ENCODE measurements around the gene SLC1A1. TPM values are rescaled to one million over a fixed set of nuclear protein-coding genes. Genes with fewer than 3 reads are reported as not detected.
A peak's percentile ranks its signal among the peaks of the same experiment; 100 is the strongest.
"Not testable (repeated sequence)": the region's sequence is repeated elsewhere in the genome, so short reads cannot be mapped to it uniquely, and the experiment has no call there.

Gene SLC1A1
- total RNA-seq, 2 experiments from 2014 or later, result 0.13 TPM; not detected in 1

DNA sequence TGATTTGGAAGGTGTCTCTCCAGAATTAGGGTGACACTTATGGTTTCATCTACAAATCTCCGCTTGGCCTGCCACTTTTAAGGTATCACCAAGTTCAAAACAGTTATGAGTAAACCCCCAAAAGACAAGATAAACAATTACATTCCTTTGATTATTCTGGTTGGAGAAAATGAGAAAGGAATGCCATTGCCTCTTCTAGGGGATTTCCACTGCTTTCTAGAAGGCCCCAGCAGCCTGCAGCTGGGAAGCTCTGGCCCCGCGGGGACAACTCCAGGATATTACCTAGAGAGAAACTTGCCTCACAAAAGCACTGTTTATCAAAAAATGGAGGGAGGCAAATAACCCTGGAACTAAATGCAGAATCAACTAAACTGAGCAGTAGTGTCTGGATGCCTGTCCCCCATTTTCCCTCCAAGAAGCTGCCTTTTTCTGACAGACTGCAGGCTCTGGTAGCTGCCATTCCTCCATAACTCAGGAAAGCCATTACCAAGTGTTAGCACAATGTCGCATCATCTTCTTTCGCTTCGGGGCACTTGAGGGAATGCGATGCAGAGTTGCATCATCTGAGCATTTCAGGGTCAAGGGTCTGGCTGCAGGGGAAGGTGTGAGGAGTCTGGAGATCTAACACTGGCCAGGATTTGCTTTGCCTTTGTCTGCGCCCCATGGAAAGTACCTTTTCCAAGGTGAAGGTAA is 100.3 kb downstream of the SLC1A1 start:
- ChIA-PET POLR2A (no interaction called here), CTCF (no interaction called here)
- no peaks in the 10 kb centered on the region for H3K36me3 Mint-ChIP-seq (ENCODE audit: low read depth)
- H3K4me1 Mint-ChIP-seq (ENCODE audit: low read depth), result peaks cover 9% of the 10 kb centered on the region
- H3K4me3 Mint-ChIP-seq, result no peak overlapping the region
- ATAC-seq (no peak), DNase-seq (no peak)
- no peak overlapping the region for H3K27ac Mint-ChIP-seq
- H3K27me3 Mint-ChIP-seq (ENCODE audit: low read depth), result peaks cover 3% of the 10 kb centered on the region
- no peaks in the 10 kb centered on the region for H3K9me3 Mint-ChIP-seq (ENCODE audit: insufficient read depth)

GRCh38 chr9:4591123-4591500 is 100.8 kb downstream of the SLC1A1 start:
- ChIA-PET POLR2A (no interaction called here), CTCF (no interaction called here)
- no peaks in the 10 kb centered on the region for H3K36me3 Mint-ChIP-seq (ENCODE audit: low read depth)
- DNase-seq (no peak), ATAC-seq (no peak)
- no peak overlapping the region for H3K27ac Mint-ChIP-seq
- H3K4me1 Mint-ChIP-seq (ENCODE audit: low read depth), result peaks cover 11% of the 10 kb centered on the region
- peaks cover 3% of the 10 kb centered on the region for H3K27me3 Mint-ChIP-seq (ENCODE audit: low read depth)
- no peaks in the 10 kb centered on the region for H3K9me3 Mint-ChIP-seq (ENCODE audit: insufficient read depth)
- no peak overlapping the region for H3K4me3 Mint-ChIP-seq

GRCh38 chr9:4592295-4592694 is 102.0 kb downstream of the SLC1A1 start:
- Mint-ChIP-seq H3K9me3 (ENCODE audit: insufficient read depth) (no peaks in the 10 kb centered on the region), H3K27me3 (ENCODE audit: low read depth) (peaks cover 3% of the 10 kb centered on the region), H3K4me1 (ENCODE audit: low read depth) (peaks cover 21% of the 10 kb centered on the region), H3K27ac (no peak overlapping the region), H3K36me3 (ENCODE audit: low read depth) (no peaks in the 10 kb centered on the region), H3K4me3 (no peak overlapping the region)
- POLR2A ChIA-PET, result no interaction called here
- DNase-seq (no peak), ATAC-seq (no peak)
- CTCF ChIA-PET, result no interaction called here

- no peak overlapping the region for H3K4me3 Mint-ChIP-seq
- ATAC-seq, result no peak
- DNase-seq, result no peak
- ChIA-PET CTCF (interaction anchor here (1.3 kb wide), 1 partner anchor 12 kb away, joined by 3 read pairs; no protein-coding TSS in a partner anchor), POLR2A (no interaction called here)
- H3K36me3 Mint-ChIP-seq (ENCODE audit: low read depth), result no peaks in the 10 kb centered on the region
- peaks cover 23% of the 10 kb centered on the region for H3K4me1 Mint-ChIP-seq (ENCODE audit: low read depth)
- peaks cover 3% of the 10 kb centered on the region for H3K27me3 Mint-ChIP-seq (ENCODE audit: low read depth)
- H3K9me3 Mint-ChIP-seq (ENCODE audit: insufficient read depth), result no peaks in the 10 kb centered on the region
- no peak overlapping the region for H3K27ac Mint-ChIP-seq
Measured at GRCh38 chr9:4592886-4593285, 102.6 kb downstream of the SLC1A1 start.

DNA sequence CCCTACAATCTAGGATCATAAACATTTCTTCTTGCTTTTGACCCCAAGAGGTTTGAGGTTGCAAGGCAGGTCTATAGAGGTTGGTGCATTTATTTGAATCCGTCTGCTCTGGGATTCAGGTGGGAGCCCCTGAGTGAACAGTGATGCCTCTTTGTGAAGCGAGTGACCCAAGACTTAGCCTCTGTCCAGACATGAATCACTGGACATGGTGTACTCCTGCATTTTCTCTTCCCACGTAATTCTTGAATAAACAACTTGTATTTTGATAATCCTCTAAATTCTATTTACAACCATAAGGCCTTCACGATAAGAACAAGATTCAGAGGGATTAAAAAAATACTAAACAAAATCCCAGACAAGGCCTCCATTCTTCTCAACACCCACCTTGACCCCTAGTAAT is 104.3 kb downstream of the SLC1A1 start:
- DNase-seq, result no peak
- no peak for ATAC-seq
- POLR2A ChIA-PET, result no interaction called here
- Mint-ChIP-seq H3K4me3 (no peak overlapping the region), H3K27me3 (ENCODE audit: low read depth) (peaks cover 3% of the 10 kb centered on the region), H3K9me3 (ENCODE audit: insufficient read depth) (no peaks in the 10 kb centered on the region), H3K4me1 (ENCODE audit: low read depth) (peaks cover 23% of the 10 kb centered on the region), H3K36me3 (ENCODE audit: low read depth) (no peaks in the 10 kb centered on the region), H3K27ac (no peak overlapping the region)
- CTCF ChIA-PET, result no interaction called here

- H3K9me3 Mint-ChIP-seq (ENCODE audit: insufficient read depth), result no peaks in the 10 kb centered on the region
- POLR2A ChIA-PET, result no interaction called here
- CTCF ChIA-PET, result interaction anchor here (1.9 kb wide), 1 partner anchor 10 kb away, joined by 4 read pairs; no protein-coding TSS in a partner anchor
- no peak for ATAC-seq
- peak overlapping the region; percentile 9 for H3K27ac Mint-ChIP-seq
- no peak for DNase-seq
- no peaks in the 10 kb centered on the region for H3K36me3 Mint-ChIP-seq (ENCODE audit: low read depth)
- H3K4me3 Mint-ChIP-seq, result no peak overlapping the region
- H3K4me1 Mint-ChIP-seq (ENCODE audit: low read depth), result peaks cover 23% of the 10 kb centered on the region
- H3K27me3 Mint-ChIP-seq (ENCODE audit: low read depth), result peaks cover 3% of the 10 kb centered on the region
Measured at GRCh38 chr9:4594994-4595393, 104.7 kb downstream of the SLC1A1 start.

DNA sequence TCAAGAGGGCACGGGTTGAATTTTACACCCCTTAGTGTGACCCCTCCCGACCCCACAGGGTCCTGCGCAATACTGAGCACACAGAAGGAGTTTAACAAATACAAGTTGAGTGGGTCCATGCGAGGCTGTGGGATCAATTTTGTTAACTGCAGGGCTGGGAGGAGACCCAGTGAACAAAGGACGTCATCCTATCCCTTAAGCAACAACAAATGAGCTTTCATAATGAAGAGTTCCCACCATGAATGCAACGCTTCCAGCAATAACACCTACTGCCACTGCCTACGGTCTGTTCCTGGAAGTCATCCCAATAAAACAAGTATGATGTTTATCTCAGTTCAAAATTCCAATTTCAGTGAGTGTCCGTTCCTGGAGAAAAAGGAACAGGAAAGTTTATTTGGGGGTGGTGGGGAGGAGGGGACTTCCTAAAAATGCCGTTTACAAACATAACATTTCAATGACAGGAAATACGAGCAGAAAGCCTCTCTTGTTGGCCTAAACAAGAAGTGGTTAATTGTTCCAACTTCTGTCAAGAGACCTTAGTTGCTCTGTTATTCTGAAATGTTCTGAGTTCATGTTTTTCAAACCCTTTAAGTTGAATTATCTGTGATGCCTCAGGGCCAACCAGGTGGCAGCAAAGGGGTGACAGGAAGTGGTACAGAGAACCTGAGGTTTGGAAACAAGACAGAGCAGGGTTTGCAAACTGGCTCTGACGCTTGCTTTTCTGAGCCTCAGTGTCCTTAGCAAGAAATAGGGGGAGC is 106.1 kb downstream of the SLC1A1 start:
- peaks cover 3% of the 10 kb centered on the region for H3K27me3 Mint-ChIP-seq (ENCODE audit: low read depth)
- no peaks in the 10 kb centered on the region for H3K9me3 Mint-ChIP-seq (ENCODE audit: insufficient read depth)
- ChIA-PET CTCF (interaction anchor here (1.1 to 1.9 kb wide), 2 partner anchors 8 to 163 kb away, joined by 3 to 4 read pairs; no protein-coding TSS in a partner anchor), POLR2A (no interaction called here)
- no peaks in the 10 kb centered on the region for H3K36me3 Mint-ChIP-seq (ENCODE audit: low read depth)
- peaks cover 31% of the 10 kb centered on the region for H3K4me1 Mint-ChIP-seq (ENCODE audit: low read depth)
- ATAC-seq (peak; percentile 91), DNase-seq (peak; percentile 80)
- H3K4me3 Mint-ChIP-seq, result no peak overlapping the region
- peak overlapping the region; percentile 79 for H3K27ac Mint-ChIP-seq

GRCh38 chr9:4600368-4600767 is 110.1 kb downstream of the SLC1A1 start:
- Mint-ChIP-seq H3K36me3 (ENCODE audit: low read depth) (peaks cover 4% of the 10 kb centered on the region), H3K4me1 (ENCODE audit: low read depth) (peaks cover 32% of the 10 kb centered on the region), H3K27me3 (ENCODE audit: low read depth) (no peaks in the 10 kb centered on the region), H3K4me3 (no peak overlapping the region), H3K27ac (peak overlapping the region; percentile 16), H3K9me3 (ENCODE audit: insufficient read depth) (no peaks in the 10 kb centered on the region)
- ChIA-PET POLR2A (interaction anchor here (0.6 to 1.1 kb wide), 3 partner anchors 31 to 141 kb away, joined by 4 to 7 read pairs (median 4); partner anchors contain the start of gene AK3), CTCF (interaction anchor here (0.7 to 1.2 kb wide), 6 partner anchors 26 to 140 kb away, joined by 3 to 5 read pairs (median 3); partner anchors contain the start of gene SPATA6L)
- ATAC-seq (no peak), DNase-seq (no peak)

- ChIA-PET CTCF (interaction anchor here (0.7 to 2.7 kb wide), 15 partner anchors 15 to 182 kb away, joined by 3 to 37 read pairs (median 5); partner anchors contain the start of genes AK3 and SPATA6L), POLR2A (no interaction called here)
- ATAC-seq, result no peak
- no peaks in the 10 kb centered on the region for H3K9me3 Mint-ChIP-seq (ENCODE audit: insufficient read depth)
- H3K36me3 Mint-ChIP-seq (ENCODE audit: low read depth), result peaks cover 4% of the 10 kb centered on the region
- H3K27ac Mint-ChIP-seq, result no peak overlapping the region
- DNase-seq, result no peak
- no peak overlapping the region for H3K4me3 Mint-ChIP-seq
- no peaks in the 10 kb centered on the region for H3K27me3 Mint-ChIP-seq (ENCODE audit: low read depth)
- peaks cover 21% of the 10 kb centered on the region for H3K4me1 Mint-ChIP-seq (ENCODE audit: low read depth)
Measured at GRCh38 chr9:4603830-4604229, 113.6 kb downstream of the SLC1A1 start.

GRCh38 chr9:4604678-4605095 is 114.4 kb downstream of the SLC1A1 start:
- Mint-ChIP-seq H3K27me3 (ENCODE audit: low read depth) (no peaks in the 10 kb centered on the region), H3K4me1 (ENCODE audit: low read depth) (peaks cover 21% of the 10 kb centered on the region), H3K4me3 (no peak overlapping the region), H3K9me3 (ENCODE audit: insufficient read depth) (no peaks in the 10 kb centered on the region), H3K27ac (no peak overlapping the region), H3K36me3 (ENCODE audit: low read depth) (peaks cover 4% of the 10 kb centered on the region)
- DNase-seq (peak; percentile 84), ATAC-seq (peak; percentile 78)
- POLR2A ChIA-PET, result interaction anchor here (0.9 kb wide), 1 partner anchor 135 kb away, joined by 4 read pairs; no protein-coding TSS in a partner anchor
- CTCF ChIA-PET, result interaction anchor here (0.6 to 2.7 kb wide), 35 partner anchors 9 to 319 kb away, joined by 3 to 37 read pairs (median 4); partner anchors contain the start of genes AK3, CDC37L1 and SPATA6L

DNA sequence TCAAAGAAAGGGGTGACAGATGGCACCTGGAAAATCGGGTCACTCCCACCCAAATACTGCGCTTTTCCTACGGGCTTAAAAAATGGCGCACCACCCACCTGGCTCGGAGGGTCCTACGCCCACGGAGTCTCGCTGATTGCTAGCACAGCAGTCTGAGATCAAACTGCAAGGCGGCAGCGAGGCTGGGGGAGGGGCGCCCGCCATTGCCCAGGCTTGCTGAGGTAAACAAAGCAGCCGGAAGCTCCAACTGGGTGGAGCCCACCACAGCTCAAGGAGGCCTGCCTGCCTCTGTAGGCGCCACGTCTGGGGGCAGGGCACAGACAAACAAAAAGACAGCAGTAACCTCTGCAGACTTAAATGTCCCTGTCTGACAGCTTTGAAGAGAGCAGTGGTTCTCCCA is 115.8 kb downstream of the SLC1A1 start:
- H3K4me1 Mint-ChIP-seq (ENCODE audit: low read depth), result peaks cover 13% of the 10 kb centered on the region
- CTCF ChIA-PET; H3K4me3 Mint-ChIP-seq; ATAC-seq; H3K27ac Mint-ChIP-seq; H3K9me3 Mint-ChIP-seq (ENCODE audit: insufficient read depth); POLR2A ChIA-PET; H3K36me3 Mint-ChIP-seq (ENCODE audit: low read depth); H3K27me3 Mint-ChIP-seq (ENCODE audit: low read depth): not testable (repeated sequence)
- peak; percentile 76 for DNase-seq

DNA sequence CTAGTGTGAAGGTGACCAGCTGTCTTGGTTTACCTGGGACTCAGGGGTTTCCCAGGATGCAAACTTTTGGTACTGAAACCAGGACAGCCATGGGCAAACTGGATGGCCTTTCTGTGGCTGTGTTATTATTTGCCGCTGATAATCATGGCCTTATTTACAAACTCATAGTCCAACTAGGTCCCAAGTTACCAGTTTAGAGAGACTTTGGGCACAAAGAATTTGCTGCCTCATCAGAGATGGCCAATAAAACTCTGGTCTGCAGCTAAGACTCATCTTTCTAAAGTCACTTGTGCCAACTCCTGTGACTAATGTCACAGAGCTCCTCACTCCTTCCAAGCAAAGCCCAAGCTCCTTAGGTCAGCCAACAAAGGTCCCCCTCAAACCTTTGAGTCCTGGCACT is 124.4 kb downstream of the SLC1A1 start:
- ChIA-PET POLR2A (no interaction called here), CTCF (interaction anchor here (1.9 kb wide), 1 partner anchor 10 kb away, joined by 5 read pairs; no protein-coding TSS in a partner anchor)
- no peak for DNase-seq

More for the DNA sequence above, 124.4 kb downstream of the SLC1A1 start:
- no peak for ATAC-seq
- Mint-ChIP-seq H3K4me1 (ENCODE audit: low read depth) (peaks cover 13% of the 10 kb centered on the region), H3K27ac (no peak overlapping the region), H3K9me3 (ENCODE audit: insufficient read depth) (no peaks in the 10 kb centered on the region), H3K36me3 (ENCODE audit: low read depth) (no peaks in the 10 kb centered on the region), H3K4me3 (no peak overlapping the region), H3K27me3 (ENCODE audit: low read depth) (peaks cover 19% of the 10 kb centered on the region)
